Activated CD4-positive, CD25-positive, alpha-beta regulatory T cell treated with anti-CD3 and anti-CD28 coated beads, Interleukin-2, amount 50 U/mL, for 16 hours (primary cell): ENCODE data around the gene FAM186B.

Source experiments
- DNase-seq: peaks from one replicate; pipeline ENCODE4 v3.0.0-alpha.2; 2020; ENCODE audit warnings: low read depth, low spot score

Gene FAM186B

GRCh38 chr12:49538510-49539403 is 66.7 kb downstream of the FAM186B start, which contains the start of gene KCNH3:
Gene KCNH3, plus strand, starts transcription at chr12:49539030. Its CDS starts 387 bp downstream, at chr12:49539417.
- DNase-seq, result peak; percentile 75

- no peak for DNase-seq
Measured at GRCh38 chr12:49537752-49538509, 67.5 kb downstream of the FAM186B start.
